Nephron progenitor cell (in vitro differentiated cells): ENCODE data around the gene PLD3.

Experiments used
- DNase-seq: peaks from one replicate; pipeline ENCODE4 v3.0.0; 2021
- H3K27ac Mint-ChIP-seq: 2 replicates; pipeline ENCODE4 v1.8.0; 2021; ENCODE audit warnings: mild to moderate bottlenecking, moderate library complexity, mixed read lengths
- H3K27me3 Mint-ChIP-seq: 2 replicates; pipeline ENCODE4 v1.8.0; 2021; ENCODE audit warnings: mild to moderate bottlenecking, low read depth, mixed read lengths; ENCODE audit not compliant: poor library complexity
- H3K36me3 Mint-ChIP-seq: 2 replicates; pipeline ENCODE4 v1.8.0; 2021; ENCODE audit warnings: low read depth, mixed read lengths
- H3K4me1 Mint-ChIP-seq: 2 replicates; pipeline ENCODE4 v1.8.0; 2021; ENCODE audit warnings: mixed read lengths
- H3K4me3 Mint-ChIP-seq: 2 replicates; pipeline ENCODE4 v1.8.0; 2021; ENCODE audit warnings: mild to moderate bottlenecking, moderate library complexity, mixed read lengths
- H3K9me3 Mint-ChIP-seq: 2 replicates; pipeline ENCODE4 v1.8.0; 2021; ENCODE audit warnings: mild to moderate bottlenecking, moderate library complexity, mixed read lengths
- CTCF ChIP-seq: fragments of 200-600 bp; sonication (generic); IDR thresholded peaks from 2 replicates; pipeline ENCODE4 v1.5.0; 2021; ENCODE audit warnings: antibody characterized with exemption

PLD3 gene

GRCh38 chr19:40374084-40374483, 25.6 kb downstream of the PLD3 start:
- H3K4me3 Mint-ChIP-seq = no peak overlapping the region
- peaks cover 5% of the 10 kb centered on the region for H3K4me1 Mint-ChIP-seq
- TF ChIP-seq CTCF = no peak
- H3K36me3 Mint-ChIP-seq = peaks cover 45% of the 10 kb centered on the region
- no peaks in the 10 kb centered on the region for H3K27me3 Mint-ChIP-seq
- H3K27ac Mint-ChIP-seq = no peak overlapping the region
- DNase-seq = no peak
- no peaks in the 10 kb centered on the region for H3K9me3 Mint-ChIP-seq

- Mint-ChIP-seq H3K4me3 (no peak overlapping the region), H3K9me3 (no peaks in the 10 kb centered on the region), H3K36me3 (peaks cover 31% of the 10 kb centered on the region), H3K27me3 (no peaks in the 10 kb centered on the region), H3K27ac (peak overlapping the region; percentile 79), H3K4me1 (peaks cover 5% of the 10 kb centered on the region)
- no peak for DNase-seq
- no peak for TF ChIP-seq CTCF
Observed at GRCh38 chr19:40376286-40376862, 27.9 kb downstream of the PLD3 start.

DNA sequence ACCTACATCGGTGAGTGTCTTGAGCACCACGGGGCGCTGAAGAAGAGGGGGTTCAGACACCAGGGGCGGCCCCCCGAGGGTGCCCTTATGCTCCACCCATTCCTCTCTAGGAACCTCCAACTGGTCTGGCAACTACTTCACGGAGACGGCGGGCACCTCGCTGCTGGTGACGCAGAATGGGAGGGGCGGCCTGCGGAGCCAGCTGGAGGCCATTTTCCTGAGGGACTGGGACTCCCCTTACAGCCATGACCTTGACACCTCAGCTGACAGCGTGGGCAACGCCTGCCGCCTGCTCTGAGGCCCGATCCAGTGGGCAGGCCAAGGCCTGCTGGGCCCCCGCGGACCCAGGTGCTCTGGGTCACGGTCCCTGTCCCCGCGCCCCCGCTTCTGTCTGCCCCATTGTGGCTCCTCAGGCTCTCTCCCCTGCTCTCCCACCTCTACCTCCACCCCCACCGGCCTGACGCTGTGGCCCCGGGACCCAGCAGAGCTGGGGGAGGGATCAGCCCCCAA, 29.4 kb downstream of the PLD3 start:
- Mint-ChIP-seq H3K4me3 (no peak overlapping the region), H3K27ac (no peak overlapping the region), H3K36me3 (peaks cover 19% of the 10 kb centered on the region), H3K27me3 (no peaks in the 10 kb centered on the region), H3K4me1 (peaks cover 5% of the 10 kb centered on the region), H3K9me3 (no peaks in the 10 kb centered on the region)
- DNase-seq = no peak
- no peak for TF ChIP-seq CTCF

DNA sequence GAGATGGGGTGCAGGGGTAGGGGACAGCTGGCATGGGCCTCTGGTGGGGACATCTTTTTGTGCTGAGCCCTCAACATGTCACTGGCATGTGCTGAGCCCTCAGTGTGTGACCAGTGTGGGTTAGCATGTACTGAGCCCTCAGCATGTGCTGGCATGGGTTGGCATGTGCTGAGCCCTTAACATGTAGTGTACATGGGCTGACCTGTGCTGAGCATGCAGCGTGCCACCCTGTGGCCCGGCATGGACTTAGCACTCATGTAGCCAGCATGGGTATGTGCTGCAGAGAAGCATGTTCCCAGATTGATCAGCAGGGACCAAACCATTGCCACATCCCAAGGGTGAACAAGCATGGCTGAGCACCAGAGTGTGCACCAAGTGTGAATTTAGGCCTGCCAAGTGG, 30.0 kb downstream of the PLD3 start:
- DNase-seq = no peak
- H3K4me3 Mint-ChIP-seq = no peak overlapping the region
- H3K9me3 Mint-ChIP-seq = no peaks in the 10 kb centered on the region
- peaks cover 5% of the 10 kb centered on the region for H3K4me1 Mint-ChIP-seq
- H3K27me3 Mint-ChIP-seq = no peaks in the 10 kb centered on the region
- no peak overlapping the region for H3K27ac Mint-ChIP-seq
- TF ChIP-seq CTCF = no peak
- H3K36me3 Mint-ChIP-seq = peaks cover 17% of the 10 kb centered on the region

GRCh38 chr19:40379446-40380198, 31.1 kb downstream of the PLD3 start:
- peaks cover 3% of the 10 kb centered on the region for H3K4me1 Mint-ChIP-seq

More at GRCh38 chr19:40379446-40380198, 31.1 kb downstream of the PLD3 start:
- no peak for DNase-seq
- no peaks in the 10 kb centered on the region for H3K9me3 Mint-ChIP-seq
- peaks cover 3% of the 10 kb centered on the region for H3K27me3 Mint-ChIP-seq
- no peak overlapping the region for H3K4me3 Mint-ChIP-seq
- peaks cover 7% of the 10 kb centered on the region for H3K36me3 Mint-ChIP-seq
- no peak for TF ChIP-seq CTCF
- H3K27ac Mint-ChIP-seq = no peak overlapping the region
